Measurements from ENCODE around the gene PTGER2.
A peak's percentile ranks its signal among the peaks of the same experiment; 100 is the strongest.

The PTGER2 gene

DNA sequence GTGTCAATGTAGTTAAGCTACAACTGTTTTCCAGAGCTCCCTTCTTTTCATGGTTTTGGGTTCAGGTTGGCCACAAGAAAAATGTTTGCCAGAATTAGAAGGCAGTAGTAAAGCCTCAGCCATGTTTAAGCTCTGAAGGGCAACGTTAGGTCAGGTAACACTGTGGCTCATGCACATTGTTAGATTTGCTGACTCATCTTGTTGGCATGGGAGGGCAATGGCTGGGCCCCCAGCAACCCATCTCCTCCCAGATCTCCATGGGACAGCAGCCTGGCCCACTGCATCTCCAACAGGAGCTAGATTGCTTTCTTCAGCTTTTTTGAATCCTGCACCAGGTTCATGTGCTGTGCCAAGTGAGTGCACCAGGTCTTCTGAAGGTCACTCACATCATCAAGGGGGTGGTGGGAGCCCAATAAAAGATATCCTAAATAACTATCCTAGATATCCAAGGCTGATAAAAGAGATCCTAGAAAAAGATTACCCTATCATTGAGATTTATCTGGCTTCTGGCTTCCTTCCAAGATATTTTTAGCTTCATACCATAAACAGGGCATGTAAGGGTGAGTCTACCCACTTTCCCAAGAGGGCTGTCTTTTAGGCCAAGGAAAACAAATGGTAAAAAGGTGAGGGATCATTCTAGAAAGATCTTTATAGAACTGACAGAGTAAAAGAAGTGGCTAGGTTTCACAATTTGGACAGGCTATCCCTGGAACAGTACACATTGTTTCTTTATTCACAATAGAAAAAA, 28.9 kb downstream of the PTGER2 start:
- DNase-seq, result no peak

- no peak for DNase-seq
These were observed 32.7 kb downstream of the PTGER2 start for GRCh38 chr14:52346778-52347177.

- DNase-seq, result no peak
These were observed 34.2 kb downstream of the PTGER2 start for GRCh38 chr14:52348279-52348678.

DNA sequence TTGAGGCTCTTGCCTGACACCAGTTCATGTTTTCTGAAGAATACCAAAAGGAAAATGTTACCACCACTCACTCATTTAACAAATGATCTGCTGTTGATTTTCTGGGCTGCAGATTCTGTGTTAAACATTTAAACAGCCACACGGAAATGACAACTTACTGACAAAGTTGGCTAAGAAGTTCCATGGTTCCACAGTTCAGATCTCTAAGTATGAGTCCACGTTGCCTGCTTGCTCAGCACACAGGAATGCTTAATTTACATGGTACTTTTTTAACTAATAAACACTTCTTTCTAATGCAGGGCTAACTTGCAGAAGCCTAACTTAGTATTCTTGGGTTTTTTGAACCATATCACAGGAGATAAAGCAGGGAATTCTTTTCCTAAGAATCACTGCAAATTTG, 34.7 kb downstream of the PTGER2 start:
- DNase-seq, result no peak

DNA sequence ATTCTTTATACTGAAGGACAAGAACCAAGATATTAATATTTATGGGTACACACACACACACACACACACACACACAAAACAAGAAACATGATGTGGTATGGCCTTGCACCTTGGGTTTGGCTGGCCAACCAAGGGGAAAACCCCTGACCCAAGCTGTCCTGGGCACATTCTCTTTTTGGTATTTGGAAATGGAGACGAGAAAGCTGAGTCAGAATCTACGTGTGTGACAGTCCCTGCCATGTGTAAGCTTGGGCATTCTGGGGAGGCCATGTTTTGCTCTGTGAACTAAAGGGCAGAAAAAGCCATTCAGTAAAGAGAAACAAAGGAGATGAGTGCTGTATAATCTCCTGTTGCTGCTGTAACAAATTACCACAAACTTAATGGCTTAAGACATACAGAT, 35.6 kb downstream of the PTGER2 start:
- DNase-seq, result no peak

GRCh38 chr14:52350445-52350844, 36.3 kb downstream of the PTGER2 start:
- DNase-seq, result no peak

DNA sequence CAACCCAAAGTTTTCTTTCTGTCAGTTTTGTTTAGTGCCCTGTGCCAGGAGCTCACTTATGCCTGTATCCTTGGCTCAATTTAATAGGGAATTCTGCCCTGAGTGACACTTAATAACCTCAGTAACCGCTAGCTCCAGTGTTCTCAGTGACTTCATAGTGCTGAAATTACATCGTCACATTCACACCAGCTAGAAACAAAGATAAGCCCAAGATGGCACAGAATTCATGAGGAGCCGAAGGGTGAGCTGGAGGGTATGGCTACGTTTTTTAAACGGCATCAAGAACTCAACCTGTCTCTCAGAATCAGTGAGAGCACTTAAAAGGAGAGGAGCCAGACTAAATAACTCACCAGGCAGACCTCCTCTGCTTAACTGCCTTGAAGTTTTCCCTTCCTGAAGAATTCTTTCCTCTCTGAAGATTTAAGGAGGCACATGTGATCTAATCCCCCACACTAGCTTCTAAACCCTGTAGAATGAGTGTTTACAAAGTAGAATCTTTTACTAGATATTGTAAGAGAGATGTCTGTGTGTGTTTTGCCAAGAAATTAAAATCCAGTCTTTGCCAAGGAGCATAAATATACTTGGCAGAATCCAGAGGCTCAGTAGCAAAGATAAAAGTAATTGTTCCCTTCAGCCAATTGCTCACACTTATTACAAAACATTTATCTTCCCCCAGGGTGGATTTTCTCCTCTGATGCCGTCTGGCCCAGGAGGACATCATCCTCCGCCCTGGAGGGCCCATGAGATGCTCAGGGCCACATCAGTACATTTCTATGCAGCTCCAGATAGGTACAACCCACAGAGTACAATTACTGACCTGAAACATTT, 37.3 kb downstream of the PTGER2 start:
- no peak for DNase-seq

- no peak for DNase-seq
These were observed 38.0 kb downstream of the PTGER2 start for GRCh38 chr14:52352061-52352491.

DNA sequence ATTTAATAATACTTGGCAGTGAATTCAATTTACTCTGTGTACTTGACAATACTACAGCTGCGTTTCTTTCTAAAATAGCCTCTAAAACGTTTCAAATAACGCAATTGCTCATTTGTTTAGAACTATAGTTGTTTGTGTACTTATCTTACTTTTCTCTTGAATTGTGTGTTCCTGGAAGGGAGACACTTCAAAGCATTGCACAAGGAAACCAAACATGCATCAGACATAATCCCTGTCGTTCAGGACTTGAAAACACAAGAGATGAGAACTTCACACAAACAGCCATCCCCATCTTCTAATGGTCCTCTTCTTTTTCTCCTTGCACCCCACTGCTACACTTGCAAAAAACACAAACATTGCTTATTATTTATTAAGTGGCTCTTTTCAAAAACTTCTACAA, 38.5 kb downstream of the PTGER2 start:
- no peak for DNase-seq

DNA sequence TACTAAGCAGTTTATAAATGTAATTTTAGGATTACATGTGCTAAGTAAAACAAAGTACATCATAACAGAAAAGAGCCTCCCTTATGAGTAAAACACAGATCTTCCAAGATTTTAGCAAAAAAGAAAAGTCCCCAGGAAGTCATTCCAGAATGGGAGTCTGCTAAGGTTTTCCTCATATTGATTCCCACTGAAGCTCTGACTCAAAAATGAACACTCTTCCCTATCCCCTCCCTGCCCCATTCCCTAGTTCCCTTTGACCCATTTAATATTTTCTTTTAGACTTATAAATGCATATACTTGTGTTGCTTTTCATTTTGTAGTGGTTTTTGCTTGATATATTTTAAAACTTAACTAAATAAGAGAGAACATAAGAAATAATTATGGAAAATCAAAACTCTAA, 40.1 kb downstream of the PTGER2 start:
- no peak for DNase-seq

DNA sequence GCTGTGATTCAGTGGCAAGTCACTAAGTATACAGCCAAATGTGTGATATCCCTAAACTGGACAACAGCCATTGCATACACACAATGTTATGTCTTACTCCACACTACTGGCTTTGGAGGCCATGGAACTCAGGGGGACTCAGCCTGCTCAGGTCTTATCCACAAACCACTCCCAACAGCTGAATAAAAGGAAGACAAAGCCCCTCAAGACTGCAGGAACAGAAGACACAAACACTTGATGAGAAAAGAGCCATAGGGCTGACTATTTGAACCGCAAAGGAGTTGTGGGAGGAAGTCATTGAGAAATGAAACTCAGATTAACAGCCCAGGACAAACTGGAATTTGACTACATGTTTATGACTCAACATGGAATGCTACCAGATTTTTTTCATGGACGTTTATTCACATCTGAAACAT, 40.9 kb downstream of the PTGER2 start:
- DNase-seq, result no peak

DNA sequence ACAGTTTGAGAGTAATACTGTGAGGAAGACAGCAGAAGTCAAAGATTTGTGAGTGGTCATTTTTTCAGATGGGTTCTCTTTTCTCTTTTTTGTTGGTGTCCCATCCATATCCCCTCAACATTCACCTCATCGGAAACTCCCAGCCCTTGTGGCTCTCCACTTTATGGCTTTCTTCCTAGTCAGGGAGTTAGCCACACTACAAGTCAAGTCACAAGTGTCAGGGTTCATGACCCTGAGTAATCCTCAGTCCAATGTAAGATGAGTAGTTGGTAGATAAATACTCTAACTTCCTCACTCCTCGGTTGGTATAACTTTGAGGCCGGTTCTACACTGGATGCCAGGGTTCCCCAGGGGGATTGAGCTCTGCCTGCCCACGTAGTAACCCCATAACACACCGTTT, 41.4 kb downstream of the PTGER2 start:
- DNase-seq, result no peak

- DNase-seq, result no peak
These were observed 41.9 kb downstream of the PTGER2 start for GRCh38 chr14:52356025-52356424.

- DNase-seq, result no peak
These were observed 46.7 kb downstream of the PTGER2 start for GRCh38 chr14:52360831-52361230.

GRCh38 chr14:52363041-52363704, 49.1 kb downstream of the PTGER2 start:
- peak; percentile 75 for DNase-seq

DNA sequence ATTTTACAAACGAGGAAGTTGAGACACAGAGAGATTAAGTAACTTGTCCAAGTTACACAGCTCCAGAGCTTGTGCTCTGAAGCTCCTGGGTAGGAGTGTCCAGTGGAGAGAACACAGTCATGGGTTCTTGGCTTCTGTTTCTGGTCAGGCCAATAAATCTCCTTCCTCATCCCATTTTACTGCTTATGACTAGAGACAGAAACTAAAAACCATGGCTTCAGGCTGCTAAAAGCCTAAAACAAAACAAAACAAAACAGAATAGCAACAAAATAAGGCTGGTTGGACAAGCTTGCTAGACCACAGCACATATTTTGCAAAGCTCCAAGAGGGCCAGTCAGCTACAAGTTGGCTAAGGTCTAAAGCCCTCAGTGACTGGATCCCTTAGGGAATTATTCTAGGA, 49.8 kb downstream of the PTGER2 start:
- DNase-seq, result no peak

- DNase-seq, result no peak
These were observed 51.0 kb downstream of the PTGER2 start for GRCh38 chr14:52365071-52365470.

DNA sequence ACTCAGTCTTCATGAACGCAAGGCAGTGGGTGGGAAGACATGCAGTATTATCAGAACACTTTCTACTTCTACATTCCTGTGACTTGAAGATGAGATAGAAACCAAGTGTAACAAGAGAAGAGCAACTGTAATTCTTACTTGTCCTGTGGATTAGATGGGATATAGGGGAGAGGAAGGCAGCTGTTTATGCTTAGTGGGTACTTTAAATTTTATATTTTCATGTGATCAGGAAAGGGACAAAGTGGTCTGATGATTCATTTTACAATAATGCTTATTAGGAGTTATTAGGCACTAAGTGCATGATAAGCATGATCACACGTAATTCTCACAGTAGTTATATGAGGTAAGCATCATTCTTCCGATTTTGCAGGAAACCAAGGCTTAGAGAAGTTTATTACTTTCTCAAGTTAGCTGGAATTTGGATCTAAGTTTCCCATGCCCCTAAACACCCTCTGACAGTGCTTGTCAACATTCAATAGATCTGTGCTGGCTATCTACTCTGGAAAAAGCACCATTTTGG, 52.7 kb downstream of the PTGER2 start:
- no peak for DNase-seq

DNA sequence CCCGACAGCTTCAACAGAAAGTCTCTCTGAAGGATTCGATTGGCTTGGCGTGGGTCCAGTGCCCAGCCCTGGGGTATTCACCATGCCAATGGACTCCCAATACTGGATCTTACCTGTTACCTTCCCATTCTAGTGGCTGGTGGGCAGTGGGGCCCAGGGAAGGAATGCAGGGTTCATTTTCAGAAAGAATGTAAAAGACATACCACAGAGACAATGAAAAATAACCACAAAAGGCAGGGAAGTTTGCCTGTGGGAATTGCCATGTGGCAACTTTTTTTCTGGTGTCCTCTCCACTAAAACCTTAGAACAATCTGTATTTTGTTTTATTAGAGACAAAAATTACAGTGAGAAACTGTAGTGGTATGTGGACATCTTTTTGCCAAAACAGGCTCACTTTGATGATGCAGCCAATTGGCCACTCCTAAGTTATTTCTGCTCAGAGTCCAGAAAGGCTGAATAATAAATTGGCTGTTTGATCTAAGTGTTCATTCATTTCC, 55.2 kb downstream of the PTGER2 start:
- no peak for DNase-seq

DNA sequence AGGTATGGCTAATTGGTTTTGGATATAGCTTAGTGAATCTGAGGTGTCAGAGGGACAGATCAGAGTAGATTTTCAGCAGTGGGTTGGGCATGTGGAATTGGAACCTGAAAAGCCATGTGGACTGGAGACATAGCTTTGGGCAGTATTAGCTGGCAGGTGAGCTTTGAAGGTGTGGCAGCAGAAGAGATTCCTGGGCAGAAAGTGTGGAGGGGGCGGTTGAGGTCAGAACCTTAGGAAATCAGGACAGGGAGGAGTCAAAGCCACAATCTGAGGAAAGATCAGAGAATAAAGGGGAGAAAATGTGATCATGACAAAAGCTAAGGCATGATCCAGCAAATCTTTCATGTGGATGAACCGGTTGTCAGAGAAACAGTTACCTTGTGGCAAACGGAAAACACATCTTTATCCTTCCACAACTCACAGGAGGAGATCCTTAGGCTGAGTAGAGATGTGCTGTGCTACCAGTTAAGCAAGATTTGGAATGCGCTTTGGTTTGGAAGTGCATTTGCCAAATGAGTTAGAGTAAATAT, 56.4 kb downstream of the PTGER2 start:
- DNase-seq, result peak; percentile 23

DNA sequence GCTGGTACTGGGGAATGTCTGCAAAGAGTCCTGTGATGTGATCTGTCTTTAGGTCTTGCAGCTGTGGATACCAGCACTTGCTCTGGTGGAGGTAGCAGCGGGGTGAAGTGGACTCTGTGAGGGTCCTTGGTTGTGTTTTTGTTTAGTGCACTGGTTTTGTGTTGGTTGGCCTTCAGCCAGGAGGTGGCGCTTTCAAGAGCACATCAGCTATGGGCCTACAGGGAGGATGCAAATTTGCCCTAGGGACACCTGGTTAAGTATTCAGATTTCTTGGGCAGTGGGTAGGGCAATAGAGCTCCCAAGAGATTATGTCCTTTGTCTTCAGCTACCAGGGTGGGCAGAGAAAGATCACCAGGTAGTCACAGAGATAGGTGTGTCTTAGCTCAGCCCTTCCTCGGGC, 63.8 kb downstream of the PTGER2 start:
- no peak for DNase-seq

Measured in NCI-H82 (cell line).